Breast epithelium (tissue), 3 donors: ENCODE results near the gene DUS3L.

Source experiments
- CTCF ChIP-seq, 3 donors: fragments of 450-650 bp; IDR thresholded peaks; one replicate each; pipeline ENCODE4 v1.5.1; 2016 to 2017; ENCODE audit warnings: antibody characterized with exemption in 3 of 3, mild to moderate bottlenecking in 3 of 3, moderate library complexity in 3 of 3
- POLR2A ChIP-seq: fragments of 450-650 bp; IDR thresholded peaks from one replicate; pipeline ENCODE4 v1.6.1; 2016; ENCODE audit warnings: antibody characterized with exemption, mild to moderate bottlenecking, moderate library complexity
- POLR2AphosphoS5 ChIP-seq, 3 donors: sonication (generic); formaldehyde crosslinking; IDR thresholded peaks; one replicate each; pipeline ENCODE4 v1.6.1; 2017; ENCODE audit warnings: antibody characterized with exemption in 3 of 3

- TF ChIP-seq POLR2AphosphoS5 (IDR thresholded peaks at IDR 0.05) (no peak), POLR2A (no peak), CTCF (IDR thresholded peaks at IDR 0.05) (no peak)
These were observed 23.3 kb upstream of the DUS3L start for GRCh38 chr19:5814123-5814851.
